Uterus (tissue), 4 donors: ENCODE results near the gene TMEM131. TPM values are rescaled to one million over a fixed set of nuclear protein-coding genes. Genes with fewer than 3 reads are reported as not detected.

ENCODE experiments used
- DNase-seq, 2 donors: peaks; one replicate each; pipeline ENCODE4 v3.0.0-alpha.2; 2019 to 2020
- H3K27ac ChIP-seq, 2 donors: fragments of 200-600 bp; sonication (generic); 1 replicate in 1 of 2; 2 replicates in 1 of 2; pipeline ENCODE4 v1.5.1; 2016 to 2018
- H3K27me3 ChIP-seq, 2 donors: fragments of 200-600 bp; sonication (generic); one replicate each; pipeline ENCODE4 v1.5.1; 2018 to 2019; ENCODE audit warnings: control low read depth in 1 of 2
- H3K36me3 ChIP-seq, 2 donors: fragments of 200-600 bp; sonication (generic); one replicate each; pipeline ENCODE4 v1.5.1; 2019; ENCODE audit warnings: control low read depth in 1 of 2
- H3K4me1 ChIP-seq, 2 donors: fragments of 200-600 bp; sonication (generic); one replicate each; pipeline ENCODE4 v1.5.1; 2018 to 2019; ENCODE audit warnings: control low read depth in 1 of 2
- H3K4me3 ChIP-seq, 2 donors: fragments of 200-600 bp; sonication (generic); 1 replicate in 1 of 2; 2 replicates in 1 of 2; pipeline ENCODE4 v1.5.1; 2018 to 2019; ENCODE audit warnings: mild to moderate bottlenecking in 1 of 2
- H3K9me3 ChIP-seq, 2 donors: fragments of 200-600 bp; sonication (generic); one replicate each; pipeline ENCODE4 v1.5.1; 2019; ENCODE audit warnings: control low read depth in 1 of 2
- CTCF ChIP-seq, 4 experiments: fragments of 200-600 bp in 2 of 4; fragments of 450-650 bp in 2 of 4; sonication (generic) in 2 of 4; IDR thresholded peaks; one replicate each; pipeline ENCODE4 v1.5.1; 2016 to 2019; ENCODE audit warnings: antibody characterized with exemption in 4 of 4, mild to moderate bottlenecking in 2 of 4, moderate library complexity in 1 of 4
- POLR2A ChIP-seq, 2 donors: fragments of 450-650 bp; IDR thresholded peaks; one replicate each; pipeline ENCODE4 v1.6.1; 2016; ENCODE audit warnings: antibody characterized with exemption in 2 of 2, mild to moderate bottlenecking in 1 of 2, moderate library complexity in 1 of 2
- intact Hi-C: fragments of 100-400 bp; cut with DNase I; formaldehyde crosslinking; loops from one replicate; pipeline ENCODE4 v1.15.1; 2023; ENCODE audit warnings: low total_unique reads
- total RNA-seq, 4 donors: library from RNA; depleted of rRNA in 3 of 4; stranded (reverse); fragments of >200 nt in 3 of 4; gene quantifications; one replicate each; pipeline versions ENCODE4 v1.1.0 to v1.2.4, GENCODE V29; 2014 to 2023
- donor health status: DM: yes; HTN: yes; CAD: no.

The TMEM131 gene
- total RNA-seq, 4 donors from 2014 or later = 14.1 to 62.4 (median 35.4) TPM

- no peaks in the 10 kb centered on the region for H3K4me1 ChIP-seq
- H3K27me3 ChIP-seq = no peaks in the 10 kb centered on the region
- TF ChIP-seq POLR2A (IDR thresholded peaks at IDR 0.05) (no peak), CTCF (IDR thresholded peaks at IDR 0.05) (no peak)
- H3K4me3 ChIP-seq = no peak overlapping the region
- no peaks in the 10 kb centered on the region for H3K36me3 ChIP-seq
- no peak overlapping the region for H3K27ac ChIP-seq
- H3K9me3 ChIP-seq = no peaks in the 10 kb centered on the region
- DNase-seq = no peak
- intact Hi-C loops = no loop called here
These were observed 220.7 kb downstream of the TMEM131 start for GRCh38 chr2:97775074-97775473.

- intact Hi-C loops = no loop called here
- no peaks in the 10 kb centered on the region for H3K27me3 ChIP-seq
- H3K27ac ChIP-seq = no peak overlapping the region
- no peak for DNase-seq
- no peaks in the 10 kb centered on the region for H3K9me3 ChIP-seq
- TF ChIP-seq CTCF (IDR thresholded peaks at IDR 0.05) (no peak), POLR2A (IDR thresholded peaks at IDR 0.05) (no peak)
- no peaks in the 10 kb centered on the region for H3K4me1 ChIP-seq
- H3K36me3 ChIP-seq = no peaks in the 10 kb centered on the region
- H3K4me3 ChIP-seq = no peak overlapping the region
These were observed 221.3 kb downstream of the TMEM131 start for GRCh38 chr2:97774425-97774824.

- Histone ChIP-seq H3K4me1 (no peaks in the 10 kb centered on the region), H3K27ac (no peak overlapping the region), H3K9me3 (no peaks in the 10 kb centered on the region), H3K27me3 (no peaks in the 10 kb centered on the region), H3K4me3 (no peak overlapping the region), H3K36me3 (no peaks in the 10 kb centered on the region)
- intact Hi-C loops = no loop called here
- no peak for DNase-seq
- TF ChIP-seq CTCF (IDR thresholded peaks at IDR 0.05) (no peak), POLR2A (IDR thresholded peaks at IDR 0.05) (no peak)
These were observed 225.3 kb downstream of the TMEM131 start for GRCh38 chr2:97770445-97770844.

GRCh38 chr2:97769711-97770110 lies 226.0 kb downstream of the TMEM131 start:
- no peaks in the 10 kb centered on the region for H3K27me3 ChIP-seq
- no peak overlapping the region for H3K4me3 ChIP-seq
- DNase-seq = no peak
- no peaks in the 10 kb centered on the region for H3K4me1 ChIP-seq
- intact Hi-C loops = no loop called here
- no peaks in the 10 kb centered on the region for H3K36me3 ChIP-seq
- no peak overlapping the region for H3K27ac ChIP-seq
- no peaks in the 10 kb centered on the region for H3K9me3 ChIP-seq
- TF ChIP-seq POLR2A (IDR thresholded peaks at IDR 0.05) (no peak), CTCF (IDR thresholded peaks at IDR 0.05) (no peak)

- no peaks in the 10 kb centered on the region for H3K36me3 ChIP-seq
- intact Hi-C loops = no loop called here
- H3K4me1 ChIP-seq = no peaks in the 10 kb centered on the region
- TF ChIP-seq POLR2A (IDR thresholded peaks at IDR 0.05) = no peak
- no peak for TF ChIP-seq CTCF (IDR thresholded peaks at IDR 0.05)
- H3K4me3 ChIP-seq = no peak overlapping the region
- H3K27me3 ChIP-seq = no peaks in the 10 kb centered on the region
- no peaks in the 10 kb centered on the region for H3K9me3 ChIP-seq
- H3K27ac ChIP-seq = no peak overlapping the region
- no peak for DNase-seq
These were observed 226.4 kb downstream of the TMEM131 start for GRCh38 chr2:97769308-97769707.
